ENCODE data around the gene ACOXL.

DNA sequence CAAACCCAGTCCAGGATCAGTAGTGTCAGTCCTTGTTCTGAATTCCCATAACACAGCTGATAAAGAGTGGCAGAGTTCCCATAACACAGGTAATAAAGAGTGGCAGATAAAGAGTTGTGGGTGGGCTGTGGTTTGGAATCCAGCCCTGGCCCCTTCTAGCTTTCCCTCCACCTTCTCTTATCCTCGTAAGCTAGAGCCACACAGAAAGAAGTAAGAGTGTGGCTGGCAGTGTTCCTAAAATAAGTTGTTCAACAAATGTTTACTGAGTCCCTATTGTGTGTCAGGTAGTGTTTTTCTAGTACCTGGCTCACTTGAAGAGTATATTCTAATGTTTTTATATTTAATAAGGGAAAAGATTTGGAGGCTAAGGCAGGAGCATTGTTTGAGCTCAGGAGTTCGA lies 323.4 kb downstream of the ACOXL start:
- no peak for TF ChIP-seq EZH2phosphoT487 (IDR thresholded peaks at IDR 0.05; ENCODE audit: borderline replicate concordance, low read length)
- TF ChIP-seq, protein P1, sequence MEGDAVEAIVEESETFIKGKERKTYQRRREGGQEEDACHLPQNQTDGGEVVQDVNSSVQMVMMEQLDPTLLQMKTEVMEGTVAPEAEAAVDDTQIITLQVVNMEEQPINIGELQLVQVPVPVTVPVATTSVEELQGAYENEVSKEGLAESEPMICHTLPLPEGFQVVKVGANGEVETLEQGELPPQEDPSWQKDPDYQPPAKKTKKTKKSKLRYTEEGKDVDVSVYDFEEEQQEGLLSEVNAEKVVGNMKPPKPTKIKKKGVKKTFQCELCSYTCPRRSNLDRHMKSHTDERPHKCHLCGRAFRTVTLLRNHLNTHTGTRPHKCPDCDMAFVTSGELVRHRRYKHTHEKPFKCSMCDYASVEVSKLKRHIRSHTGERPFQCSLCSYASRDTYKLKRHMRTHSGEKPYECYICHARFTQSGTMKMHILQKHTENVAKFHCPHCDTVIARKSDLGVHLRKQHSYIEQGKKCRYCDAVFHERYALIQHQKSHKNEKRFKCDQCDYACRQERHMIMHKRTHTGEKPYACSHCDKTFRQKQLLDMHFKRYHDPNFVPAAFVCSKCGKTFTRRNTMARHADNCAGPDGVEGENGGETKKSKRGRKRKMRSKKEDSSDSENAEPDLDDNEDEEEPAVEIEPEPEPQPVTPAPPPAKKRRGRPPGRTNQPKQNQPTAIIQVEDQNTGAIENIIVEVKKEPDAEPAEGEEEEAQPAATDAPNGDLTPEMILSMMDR (IDR thresholded peaks at IDR 0.05; ENCODE audit: low read depth, low read length, poor library complexity, severe bottlenecking), result no peak
